ENCODE measurements around the gene POTEI.
"Not testable (repeated sequence)": the region's sequence is repeated elsewhere in the genome, so short reads cannot be mapped to it uniquely, and the experiment has no call there.

POTEI gene

GRCh38 chr2:130454712-130455083 is 54.4 kb downstream of the POTEI start:
- DNase-seq, result not testable (repeated sequence)

- DNase-seq, result not testable (repeated sequence)
Measured at GRCh38 chr2:130453955-130454711, 55.0 kb downstream of the POTEI start.

- DNase-seq, result not testable (repeated sequence)
Measured at GRCh38 chr2:130452897-130453296, 56.2 kb downstream of the POTEI start.

GRCh38 chr2:130451823-130452222 is 57.3 kb downstream of the POTEI start:
- not testable (repeated sequence) for DNase-seq

GRCh38 chr2:130451278-130451677 is 57.9 kb downstream of the POTEI start:
- DNase-seq, result not testable (repeated sequence)

GRCh38 chr2:130450366-130450765 is 58.8 kb downstream of the POTEI start:
- not testable (repeated sequence) for DNase-seq

GRCh38 chr2:130427631-130428030 is 81.5 kb downstream of the POTEI start:
- DNase-seq, result not testable (repeated sequence)

GRCh38 chr2:130418845-130419244 is 90.3 kb downstream of the POTEI start:
- DNase-seq, result not testable (repeated sequence)

GRCh38 chr2:130416693-130417092 is 92.4 kb downstream of the POTEI start:
- DNase-seq, result not testable (repeated sequence)
